ENCODE measurements around the gene OTOG.

OTOG gene

DNA sequence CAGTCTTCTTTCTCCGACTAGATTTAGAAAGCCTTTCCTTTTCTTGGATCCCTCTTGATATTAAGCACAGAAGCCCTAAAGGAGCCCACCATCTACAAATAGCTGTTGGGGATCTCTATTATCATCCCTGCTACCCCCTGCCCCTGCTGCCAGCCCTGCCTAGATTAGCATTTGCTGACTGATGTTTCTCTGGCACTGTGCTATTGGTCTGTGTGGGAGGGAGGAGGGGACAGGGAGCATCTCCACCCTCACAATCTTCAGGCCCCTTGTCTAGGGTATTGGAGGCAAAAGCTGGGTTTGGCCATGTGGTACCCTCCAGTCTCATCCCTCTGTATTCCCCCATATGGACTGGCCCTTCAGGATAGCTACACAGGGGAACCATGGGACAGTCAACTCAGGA, 9.0 kb upstream of the OTOG start:
- ChIA-PET POLR2A (interaction anchor here (1.1 kb wide), 1 partner anchor 9 kb away, joined by 3 read pairs; the partner anchor contains the start of gene OTOG), CTCF (interaction anchor here (0.6 to 3.1 kb wide), 2 partner anchors 8 to 10 kb away, joined by 3 to 17 read pairs; no protein-coding TSS in a partner anchor)
- Histone ChIP-seq H3K4me1 (ENCODE audit: control insufficient read depth, insufficient read depth, low read length) (no peaks in the 10 kb centered on the region), H3K27ac (ENCODE audit: extremely low read depth, low read depth, low read length) (no peak overlapping the region), H3K4me3 (ENCODE audit: low read depth, low read length) (no peak overlapping the region), H3K9me3 (ENCODE audit: control insufficient read depth, insufficient read depth, low read depth, low read length) (no peaks in the 10 kb centered on the region), H3K36me3 (ENCODE audit: control insufficient read depth in 2 of 2, insufficient read depth in 1 of 2, low read length in 2 of 2) (no peaks in the 10 kb centered on the region)
- no peak for TF ChIP-seq ZNF121 (tag by site-specific recombination; IDR thresholded peaks at IDR 0.05)
- no peak for TF ChIP-seq ZNF621 (tag by site-specific recombination; IDR thresholded peaks at IDR 0.05)
- TF ChIP-seq, protein P1, sequence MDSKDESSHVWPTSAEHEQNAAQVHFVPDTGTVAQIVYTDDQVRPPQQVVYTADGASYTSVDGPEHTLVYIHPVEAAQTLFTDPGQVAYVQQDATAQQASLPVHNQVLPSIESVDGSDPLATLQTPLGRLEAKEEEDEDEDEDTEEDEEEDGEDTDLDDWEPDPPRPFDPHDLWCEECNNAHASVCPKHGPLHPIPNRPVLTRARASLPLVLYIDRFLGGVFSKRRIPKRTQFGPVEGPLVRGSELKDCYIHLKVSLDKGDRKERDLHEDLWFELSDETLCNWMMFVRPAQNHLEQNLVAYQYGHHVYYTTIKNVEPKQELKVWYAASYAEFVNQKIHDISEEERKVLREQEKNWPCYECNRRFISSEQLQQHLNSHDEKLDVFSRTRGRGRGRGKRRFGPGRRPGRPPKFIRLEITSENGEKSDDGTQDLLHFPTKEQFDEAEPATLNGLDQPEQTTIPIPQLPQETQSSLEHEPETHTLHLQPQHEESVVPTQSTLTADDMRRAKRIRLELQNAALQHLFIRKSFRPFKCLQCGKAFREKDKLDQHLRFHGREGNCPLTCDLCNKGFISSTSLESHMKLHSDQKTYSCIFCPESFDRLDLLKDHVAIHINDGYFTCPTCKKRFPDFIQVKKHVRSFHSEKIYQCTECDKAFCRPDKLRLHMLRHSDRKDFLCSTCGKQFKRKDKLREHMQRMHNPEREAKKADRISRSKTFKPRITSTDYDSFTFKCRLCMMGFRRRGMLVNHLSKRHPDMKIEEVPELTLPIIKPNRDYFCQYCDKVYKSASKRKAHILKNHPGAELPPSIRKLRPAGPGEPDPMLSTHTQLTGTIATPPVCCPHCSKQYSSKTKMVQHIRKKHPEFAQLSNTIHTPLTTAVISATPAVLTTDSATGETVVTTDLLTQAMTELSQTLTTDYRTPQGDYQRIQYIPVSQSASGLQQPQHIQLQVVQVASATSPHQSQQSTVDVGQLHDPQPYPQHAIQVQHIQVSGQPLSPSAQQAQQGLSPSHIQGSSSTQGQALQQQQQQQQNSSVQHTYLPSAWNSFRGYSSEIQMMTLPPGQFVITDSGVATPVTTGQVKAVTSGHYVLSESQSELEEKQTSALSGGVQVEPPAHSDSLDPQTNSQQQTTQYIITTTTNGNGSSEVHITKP (tag by site-specific recombination; IDR thresholded peaks at IDR 0.05), result peak; percentile 34; the same call in 1 of the 2 replicates
- no peak for TF ChIP-seq ZNF18 (tag by site-specific recombination; IDR thresholded peaks at IDR 0.05)
- TF ChIP-seq HOXD13 (CRISPR knock-in tag; IDR thresholded peaks at IDR 0.05; ENCODE audit: borderline replicate concordance), result no peak
- TF ChIP-seq HOXA7 (CRISPR knock-in tag; IDR thresholded peaks at IDR 0.05; ENCODE audit: borderline replicate concordance), result no peak

DNA sequence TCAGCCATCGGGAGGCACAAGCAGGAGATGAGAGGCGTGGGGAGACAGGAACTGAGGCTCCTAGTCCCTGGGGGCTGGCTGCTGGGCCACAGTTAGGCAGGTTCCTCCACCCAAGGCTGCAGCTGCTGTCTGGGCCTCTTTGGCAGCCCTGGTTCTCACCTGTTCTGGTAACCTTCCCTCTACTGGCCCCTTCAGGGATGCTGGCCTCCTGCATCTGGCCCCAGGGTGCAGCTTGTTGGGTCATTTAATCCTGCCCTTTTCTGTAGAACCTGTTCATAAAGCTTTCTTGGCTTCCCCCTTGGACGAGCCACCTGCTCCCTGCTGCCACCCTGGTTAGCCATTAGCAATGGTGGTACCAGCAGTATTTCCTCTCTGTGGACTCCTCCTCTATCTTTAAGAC, 8.3 kb upstream of the OTOG start:
- CTCF ChIA-PET, result interaction anchor here (0.6 to 3.1 kb wide), 3 partner anchors 11 to 64 kb away, joined by 3 to 17 read pairs (median 3); no protein-coding TSS in a partner anchor
- POLR2A ChIA-PET, result no interaction called here
- Histone ChIP-seq H3K27ac (ENCODE audit: extremely low read depth, low read depth, low read length) (no peak overlapping the region), H3K36me3 (ENCODE audit: control insufficient read depth in 2 of 2, insufficient read depth in 1 of 2, low read length in 2 of 2) (no peaks in the 10 kb centered on the region), H3K4me1 (ENCODE audit: control insufficient read depth, insufficient read depth, low read length) (no peaks in the 10 kb centered on the region), H3K4me3 (ENCODE audit: low read depth, low read length) (no peak overlapping the region), H3K9me3 (ENCODE audit: control insufficient read depth, insufficient read depth, low read depth, low read length) (no peaks in the 10 kb centered on the region)
- TF ChIP-seq TRIM28 (IDR thresholded peaks at IDR 0.05; ENCODE audit: borderline replicate concordance, low read length) (no peak), ZNF239 (tag by site-specific recombination; IDR thresholded peaks at IDR 0.05) (no peak), ZNF785 (tag by site-specific recombination; IDR thresholded peaks at IDR 0.05) (no peak), ZNF223 (tag by site-specific recombination; IDR thresholded peaks at IDR 0.05) (no peak), ZNF16 (tag by site-specific recombination; IDR thresholded peaks at IDR 0.05; ENCODE audit: low read depth) (no peak), ZBTB6 (tag by site-specific recombination; IDR thresholded peaks at IDR 0.05) (no peak), ZNF19 (tag by site-specific recombination; IDR thresholded peaks at IDR 0.05; ENCODE audit: low read depth) (no peak), ZNF121 (tag by site-specific recombination; IDR thresholded peaks at IDR 0.05) (no peak), ZNF169 (tag by site-specific recombination; IDR thresholded peaks at IDR 0.05) (no peak), ZNF416 (tag by site-specific recombination; IDR thresholded peaks at IDR 0.05) (no peak), ZNF488 (tag by site-specific recombination; IDR thresholded peaks at IDR 0.05) (no peak), ZNF76 (tag by site-specific recombination; IDR thresholded peaks at IDR 0.05; ENCODE audit: borderline replicate concordance, low read depth) (no peak), ATF2 (tag by site-specific recombination; IDR thresholded peaks at IDR 0.05; ENCODE audit: low read depth) (no peak), ZNF660 (tag by site-specific recombination; IDR thresholded peaks at IDR 0.05) (no peak), ZNF366 (tag by site-specific recombination; conservative IDR thresholded peaks at IDR 0.05) (no peak), IKZF3 (tag by site-specific recombination; IDR thresholded peaks at IDR 0.05) (no peak)
- TF ChIP-seq, protein P2, sequence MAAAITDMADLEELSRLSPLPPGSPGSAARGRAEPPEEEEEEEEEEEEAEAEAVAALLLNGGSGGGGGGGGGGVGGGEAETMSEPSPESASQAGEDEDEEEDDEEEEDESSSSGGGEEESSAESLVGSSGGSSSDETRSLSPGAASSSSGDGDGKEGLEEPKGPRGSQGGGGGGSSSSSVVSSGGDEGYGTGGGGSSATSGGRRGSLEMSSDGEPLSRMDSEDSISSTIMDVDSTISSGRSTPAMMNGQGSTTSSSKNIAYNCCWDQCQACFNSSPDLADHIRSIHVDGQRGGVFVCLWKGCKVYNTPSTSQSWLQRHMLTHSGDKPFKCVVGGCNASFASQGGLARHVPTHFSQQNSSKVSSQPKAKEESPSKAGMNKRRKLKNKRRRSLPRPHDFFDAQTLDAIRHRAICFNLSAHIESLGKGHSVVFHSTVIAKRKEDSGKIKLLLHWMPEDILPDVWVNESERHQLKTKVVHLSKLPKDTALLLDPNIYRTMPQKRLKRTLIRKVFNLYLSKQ (tag by site-specific recombination; IDR thresholded peaks at IDR 0.05; ENCODE audit: borderline replicate concordance), result no peak

Measured in HEK293 (cell line).